HCT116 (cell line): ENCODE results near the gene KCNJ10. TPM values are rescaled to one million over a fixed set of nuclear protein-coding genes. Genes with fewer than 3 reads are reported as not detected.

Experiments used
- ATAC-seq: fragments of 200-7000 bp; cut with Tn5 transposase; 2 replicates; pipeline ENCODE4 v1.9.1; 2020; ENCODE audit warnings: mild to moderate bottlenecking, moderate library complexity
- BruUV-seq: library from RNA; stranded (reverse); fragments of 400-500 nt; replicated peaks from 2 replicates; lab custom pipeline; 2021; lab: Mats Ljungman, UMichigan
- CTCF ChIA-PET: fragments of 300-600 bp; sonication (Branson Sonifier 250); formaldehyde crosslinking; loops from one replicate; lab custom pipeline; 2021; ENCODE audit warnings: antibody characterized with exemption; lab: Charles Lee
- POLR2A ChIA-PET: fragments of 300-600, 350-600 bp; sonication (Branson Sonifier 250); formaldehyde crosslinking; loops from one replicate; lab custom pipeline; 2021; ENCODE audit warnings: antibody characterized with exemption; lab: Charles Lee
- RAD21 ChIA-PET, 2 experiments: fragments of 300-600 bp; sonication (Branson Sonifier 250); formaldehyde crosslinking; loops; one replicate each; lab custom pipeline; 2023; ENCODE audit warnings: low total read pairs in 2 of 2; ENCODE audit not compliant: uncharacterized antibody in 2 of 2, unreplicated experiment in 2 of 2, low non-redundant PET in 1 of 2; lab: Charles Lee
- DNase-seq: peaks from one replicate; pipeline ENCODE4 v3.0.0-alpha.2; 2010; ENCODE audit warnings: low read depth, low spot score
- H2AFZ ChIP-seq: fragments of 200-600 bp; shearing (Covaris generic), sonication (generic); 2 replicates; pipeline ENCODE4 v1.6.1; 2017; ENCODE audit warnings: low read depth, mixed run types, mixed read lengths, antibody characterized with exemption, low read length; ENCODE audit not compliant: poor library complexity, severe bottlenecking
- H3K27ac ChIP-seq: 2 replicates; pipeline ENCODE4 v1.5.1; 2012; ENCODE audit warnings: low read depth, low read length
- H3K27me3 ChIP-seq: fragments of 200-600 bp; sonication (generic); 2 replicates; pipeline ENCODE4 v1.6.1; 2016; ENCODE audit warnings: mixed run types, low read length, mixed read lengths; ENCODE audit not compliant: insufficient read depth
- H3K36me3 ChIP-seq, 2 experiments: fragments of 200-500 bp in 1 of 2; fragments of 200-600 bp in 1 of 2; sonication (Bioruptor generic) in 1 of 2; sonication (generic) in 1 of 2; 2 replicates each; pipeline versions ENCODE4 v1.5.1 to v1.6.1; 2014 to 2016; ENCODE audit warnings: low read length in 2 of 2, inconsistent platforms in 1 of 2, mixed read lengths in 1 of 2, mixed run types in 1 of 2; ENCODE audit not compliant: insufficient read depth in 2 of 2, control insufficient read depth in 1 of 2
- H3K4me1 ChIP-seq, 2 experiments: fragments of 200-600 bp in 1 of 2; sonication (generic) in 1 of 2; 2 replicates each; pipeline versions ENCODE4 v1.5.1 to v1.6.1; 2012 to 2017; ENCODE audit warnings: low read length in 2 of 2, inconsistent platforms in 1 of 2, mild to moderate bottlenecking in 1 of 2, mixed read lengths in 1 of 2, mixed run types in 1 of 2, moderate library complexity in 1 of 2; ENCODE audit not compliant: insufficient read depth in 2 of 2, control insufficient read depth in 1 of 2
- H3K4me2 ChIP-seq: fragments of 200-600 bp; sonication (generic); 2 replicates; pipeline ENCODE4 v1.6.1; 2017; ENCODE audit warnings: mixed run types, low read length, mixed read lengths
- H3K4me3 ChIP-seq, 2 experiments: fragments of 200-600 bp in 1 of 2; sonication (generic) in 1 of 2; replicated peaks in 1 of 2; 2 replicates each; pipeline ENCODE4 v1.5.1; 2011 to 2016; ENCODE audit warnings: low read length in 2 of 2, control low read depth in 1 of 2, low read depth in 1 of 2, mild to moderate bottlenecking in 1 of 2, mixed read lengths in 1 of 2, mixed run types in 1 of 2
- H3K79me2 ChIP-seq: fragments of 200-600 bp; sonication (generic); 2 replicates; pipeline ENCODE4 v1.6.1; 2017; ENCODE audit warnings: mild to moderate bottlenecking, mixed run types, low read length, moderate library complexity, mixed read lengths; ENCODE audit not compliant: insufficient read depth
- H3K9ac ChIP-seq: fragments of 200-600 bp; sonication (generic); 2 replicates; pipeline ENCODE4 v1.6.1; 2016; ENCODE audit warnings: low read length, mixed read lengths
- H3K9me2 ChIP-seq: fragments of 200-600 bp; sonication (generic), shearing (Covaris generic); 2 replicates; pipeline ENCODE4 v1.6.1; 2017; ENCODE audit warnings: mixed run types, mild to moderate bottlenecking, moderate library complexity; ENCODE audit not compliant: insufficient read depth
- H3K9me3 ChIP-seq, 2 experiments: fragments of 200-500 bp in 1 of 2; fragments of 200-600 bp in 1 of 2; sonication (Bioruptor generic) in 1 of 2; sonication (generic) in 1 of 2; 2 replicates each; pipeline ENCODE4 v1.6.1; 2014 to 2017; ENCODE audit warnings: low read length in 2 of 2, mixed read lengths in 2 of 2, inconsistent platforms in 1 of 2, low read depth in 1 of 2, mild to moderate bottlenecking in 1 of 2, mixed run types in 1 of 2, moderate library complexity in 1 of 2; ENCODE audit not compliant: control insufficient read depth in 1 of 2, insufficient read depth in 1 of 2
- H4K20me1 ChIP-seq: fragments of 200-600 bp; sonication (generic), shearing (Covaris generic); 2 replicates; pipeline ENCODE4 v1.6.1; 2017; ENCODE audit warnings: mixed run types, mild to moderate bottlenecking, moderate library complexity; ENCODE audit not compliant: insufficient read depth
- CBX3 ChIP-seq: IDR thresholded peaks from 2 replicates; pipeline ENCODE4 v1.6.1; 2012; ENCODE audit warnings: low read depth
- EGR1 ChIP-seq: IDR thresholded peaks from 2 replicates; pipeline ENCODE4 v1.6.1; 2012; ENCODE audit warnings: low read depth
- ELF1 ChIP-seq: IDR thresholded peaks from 2 replicates; pipeline ENCODE4 v1.6.1; 2012; ENCODE audit warnings: low read depth, borderline replicate concordance
- EZH2 ChIP-seq: fragments of 200-600 bp; sonication (generic); IDR thresholded peaks from 2 replicates; pipeline ENCODE4 v1.6.1; 2017; ENCODE audit warnings: antibody characterized with exemption, mixed run types
- EZH2phosphoT487 ChIP-seq: fragments of 200-600 bp; IDR thresholded peaks from 2 replicates; pipeline ENCODE4 v1.6.1; 2018; ENCODE audit warnings: antibody characterized with exemption, borderline replicate concordance
- FOSL1 ChIP-seq: IDR thresholded peaks from 2 replicates; pipeline ENCODE4 v1.6.1; 2012; ENCODE audit warnings: low read depth
- JUND ChIP-seq: IDR thresholded peaks from 2 replicates; pipeline ENCODE4 v1.6.1; 2012
- POLR2A ChIP-seq: IDR thresholded peaks from 2 replicates; pipeline ENCODE4 v1.7.0; 2011; ENCODE audit warnings: borderline replicate concordance; ENCODE audit not compliant: insufficient read depth, insufficient read length; ENCODE audit errors: extremely low read depth
- POLR2AphosphoS5 ChIP-seq: IDR thresholded peaks from 2 replicates; pipeline ENCODE4 v1.6.1; 2011; ENCODE audit warnings: mild to moderate bottlenecking, low read depth, low read length, moderate library complexity
- RAD21 ChIP-seq: IDR thresholded peaks from 2 replicates; pipeline ENCODE4 v1.6.1; 2012; ENCODE audit warnings: low read depth, mild to moderate bottlenecking
- SIN3A ChIP-seq: IDR thresholded peaks from 2 replicates; pipeline ENCODE4 v1.6.1; 2012; ENCODE audit warnings: low read depth
- SP1 ChIP-seq: IDR thresholded peaks from 2 replicates; pipeline ENCODE4 v1.6.1; 2012; ENCODE audit warnings: low read depth
- TCF7L2 ChIP-seq: IDR thresholded peaks from 2 replicates; pipeline ENCODE4 v1.7.0; 2011; ENCODE audit warnings: borderline replicate concordance, inconsistent platforms; ENCODE audit not compliant: insufficient read depth, insufficient read length; ENCODE audit errors: extremely low read depth
- YY1 ChIP-seq: IDR thresholded peaks from 2 replicates; pipeline ENCODE4 v1.6.1; 2011; ENCODE audit warnings: low read length, low read depth, moderate library complexity, mild to moderate bottlenecking; ENCODE audit not compliant: insufficient replicate concordance; ENCODE audit errors: extremely low read depth
- ZFX ChIP-seq: fragments of 450-650 bp; IDR thresholded peaks from 2 replicates; pipeline ENCODE4 v1.6.1; 2017
- ZNF274 ChIP-seq: fragments of 200-500 bp; sonication (Bioruptor generic); IDR thresholded peaks from 2 replicates; pipeline ENCODE4 v1.6.1; 2014; ENCODE audit warnings: mild to moderate bottlenecking, low read depth, low read length, inconsistent platforms
- intact Hi-C: fragments of 100-400 bp; cut with micrococcal nuclease; formaldehyde crosslinking; loops from 2 replicates; pipeline ENCODE4 v1.10.0; 2022
- total RNA-seq: library from RNA; stranded (reverse); gene quantifications from one replicate; pipeline ENCODE4 v1.2.1, GENCODE V29; 2021; ENCODE audit not compliant: unreplicated experiment
- TF ChIP-seq, protein P1 (sequence below): IDR thresholded peaks from 2 replicates; pipeline ENCODE4 v1.6.1; 2011; ENCODE audit warnings: mild to moderate bottlenecking, low read length, moderate library complexity; ENCODE audit not compliant: insufficient replicate concordance; ENCODE audit errors: extremely low read depth
- TF ChIP-seq, protein P2 (sequence below): IDR thresholded peaks from 2 replicates; pipeline ENCODE4 v1.6.1; 2012
- TF ChIP-seq, protein P3 (sequence below), 3 experiments: fragments of 200-600 bp in 1 of 3; sonication (generic) in 1 of 3; IDR thresholded peaks in 2 of 3; conservative IDR thresholded peaks in 1 of 3; 2 replicates each; pipeline ENCODE4 v1.5.1; 2012 to 2017; ENCODE audit warnings: low read depth in 2 of 3, low read length in 2 of 3, antibody characterized with exemption in 1 of 3, borderline replicate concordance in 1 of 3, control low read depth in 1 of 3, mild to moderate bottlenecking in 1 of 3, mixed read lengths in 1 of 3, mixed run types in 1 of 3, moderate library complexity in 1 of 3; ENCODE audit not compliant: insufficient read depth in 1 of 3
- TF ChIP-seq, protein P4 (sequence below): IDR thresholded peaks from 2 replicates; pipeline ENCODE4 v1.6.1; 2012

KCNJ10 gene
- total RNA-seq, 1 experiment from 2014 or later: 0.57 TPM

DNA sequence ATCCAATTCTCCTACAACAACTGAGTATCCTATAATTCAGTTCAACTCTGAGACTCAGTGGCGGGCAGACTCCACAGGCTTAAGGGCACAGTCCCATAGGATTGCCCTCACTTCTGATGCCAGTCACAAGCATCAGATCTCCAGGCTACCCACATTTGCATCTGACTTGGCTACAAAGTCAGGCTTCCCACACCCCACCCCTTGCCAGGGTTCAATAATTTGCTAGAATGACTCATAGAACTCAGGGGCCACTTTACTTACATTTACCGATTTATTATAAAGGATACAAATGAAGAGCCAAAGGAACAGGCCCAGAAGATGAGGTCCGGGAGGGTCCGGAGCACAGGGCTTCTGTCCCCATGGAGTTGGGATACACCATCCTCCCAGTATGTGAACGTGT lies 80.0 kb downstream of the KCNJ10 start:
- Histone ChIP-seq H3K9me2 (no peaks in the 10 kb centered on the region), H3K27me3 (peaks cover 2% of the 10 kb centered on the region; the same call in 1 of the 2 replicates), H3K9me3 (no peaks in the 10 kb centered on the region), H4K20me1 (no peaks in the 10 kb centered on the region), H3K4me3 (no peak overlapping the region), H2AFZ (no peak overlapping the region), H3K4me2 (no peak overlapping the region), H3K79me2 (no peaks in the 10 kb centered on the region), H3K4me1 (peaks cover 0 to 4% of the 10 kb centered on the region in 2 experiments; a peak in 1 of 4 replicates), H3K36me3 (no peaks in the 10 kb centered on the region), H3K27ac (no peak overlapping the region), H3K9ac (no peak overlapping the region)
- no TSS peak for BruUV-seq
- ChIA-PET CTCF (interaction anchor here (3.3 kb wide), 1 partner anchor 17 kb away, joined by 16 read pairs; no protein-coding TSS in a partner anchor), RAD21 (no interaction called here), POLR2A (no interaction called here)
- intact Hi-C loops: no loop called here
- no peak for ATAC-seq
- DNase-seq: no peak
- TF ChIP-seq RAD21 (no peak), EGR1 (no peak), TCF7L2 (no peak), ELF1 (no peak), ZNF274 (no peak), SIN3A (no peak), CBX3 (no peak), ZFX (no peak), POLR2AphosphoS5 (no peak), EZH2phosphoT487 (no peak), JUND (no peak), POLR2A (no peak), FOSL1 (no peak), YY1 (no peak), EZH2 (no peak), SP1 (no peak)
- TF ChIP-seq, protein P1, sequence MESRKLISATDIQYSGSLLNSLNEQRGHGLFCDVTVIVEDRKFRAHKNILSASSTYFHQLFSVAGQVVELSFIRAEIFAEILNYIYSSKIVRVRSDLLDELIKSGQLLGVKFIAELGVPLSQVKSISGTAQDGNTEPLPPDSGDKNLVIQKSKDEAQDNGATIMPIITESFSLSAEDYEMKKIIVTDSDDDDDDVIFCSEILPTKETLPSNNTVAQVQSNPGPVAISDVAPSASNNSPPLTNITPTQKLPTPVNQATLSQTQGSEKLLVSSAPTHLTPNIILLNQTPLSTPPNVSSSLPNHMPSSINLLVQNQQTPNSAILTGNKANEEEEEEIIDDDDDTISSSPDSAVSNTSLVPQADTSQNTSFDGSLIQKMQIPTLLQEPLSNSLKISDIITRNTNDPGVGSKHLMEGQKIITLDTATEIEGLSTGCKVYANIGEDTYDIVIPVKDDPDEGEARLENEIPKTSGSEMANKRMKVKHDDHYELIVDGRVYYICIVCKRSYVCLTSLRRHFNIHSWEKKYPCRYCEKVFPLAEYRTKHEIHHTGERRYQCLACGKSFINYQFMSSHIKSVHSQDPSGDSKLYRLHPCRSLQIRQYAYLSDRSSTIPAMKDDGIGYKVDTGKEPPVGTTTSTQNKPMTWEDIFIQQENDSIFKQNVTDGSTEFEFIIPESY: no peak
- TF ChIP-seq, protein P2, sequence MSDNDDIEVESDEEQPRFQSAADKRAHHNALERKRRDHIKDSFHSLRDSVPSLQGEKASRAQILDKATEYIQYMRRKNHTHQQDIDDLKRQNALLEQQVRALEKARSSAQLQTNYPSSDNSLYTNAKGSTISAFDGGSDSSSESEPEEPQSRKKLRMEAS: no peak
- TF ChIP-seq, protein P3, sequence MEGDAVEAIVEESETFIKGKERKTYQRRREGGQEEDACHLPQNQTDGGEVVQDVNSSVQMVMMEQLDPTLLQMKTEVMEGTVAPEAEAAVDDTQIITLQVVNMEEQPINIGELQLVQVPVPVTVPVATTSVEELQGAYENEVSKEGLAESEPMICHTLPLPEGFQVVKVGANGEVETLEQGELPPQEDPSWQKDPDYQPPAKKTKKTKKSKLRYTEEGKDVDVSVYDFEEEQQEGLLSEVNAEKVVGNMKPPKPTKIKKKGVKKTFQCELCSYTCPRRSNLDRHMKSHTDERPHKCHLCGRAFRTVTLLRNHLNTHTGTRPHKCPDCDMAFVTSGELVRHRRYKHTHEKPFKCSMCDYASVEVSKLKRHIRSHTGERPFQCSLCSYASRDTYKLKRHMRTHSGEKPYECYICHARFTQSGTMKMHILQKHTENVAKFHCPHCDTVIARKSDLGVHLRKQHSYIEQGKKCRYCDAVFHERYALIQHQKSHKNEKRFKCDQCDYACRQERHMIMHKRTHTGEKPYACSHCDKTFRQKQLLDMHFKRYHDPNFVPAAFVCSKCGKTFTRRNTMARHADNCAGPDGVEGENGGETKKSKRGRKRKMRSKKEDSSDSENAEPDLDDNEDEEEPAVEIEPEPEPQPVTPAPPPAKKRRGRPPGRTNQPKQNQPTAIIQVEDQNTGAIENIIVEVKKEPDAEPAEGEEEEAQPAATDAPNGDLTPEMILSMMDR (IDR thresholded peaks at IDR 0.05 in 2 of 3, conservative IDR thresholded peaks at IDR 0.05 in 1 of 3; ENCODE audit: borderline replicate concordance in 1 of 3, insufficient read depth in 1 of 3, low read depth in 2 of 3, low read length in 2 of 3): no peak
- TF ChIP-seq, protein P4, sequence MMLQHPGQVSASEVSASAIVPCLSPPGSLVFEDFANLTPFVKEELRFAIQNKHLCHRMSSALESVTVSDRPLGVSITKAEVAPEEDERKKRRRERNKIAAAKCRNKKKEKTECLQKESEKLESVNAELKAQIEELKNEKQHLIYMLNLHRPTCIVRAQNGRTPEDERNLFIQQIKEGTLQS: no peak
- TF ChIP-seq, all 23 proteins: peak for 0
